Osteoblast (primary cell): ENCODE measurements around the gene FAM3B. TPM values are rescaled to one million over a fixed set of nuclear protein-coding genes. Genes with fewer than 3 reads are reported as not detected.

Experiments used
- DNase-seq: peaks from one replicate; pipeline ENCODE4 v3.0.0; 2011; ENCODE audit warnings: low spot score, mixed read lengths; ENCODE audit not compliant: insufficient read length; ENCODE audit errors: missing footprints
- H2AFZ ChIP-seq: 2 replicates; pipeline ENCODE4 v1.6.0; 2011; ENCODE audit warnings: mild to moderate bottlenecking, low read length
- H3K27ac ChIP-seq: 2 replicates; pipeline ENCODE4 v1.5.1; 2011; ENCODE audit warnings: mild to moderate bottlenecking, low read depth, low read length, moderate library complexity
- H3K27me3 ChIP-seq: 2 replicates; pipeline ENCODE4 v1.6.0; 2012; ENCODE audit warnings: mild to moderate bottlenecking, control low read depth, inconsistent platforms, low read length, moderate library complexity; ENCODE audit not compliant: insufficient read depth
- H3K36me3 ChIP-seq: 2 replicates; pipeline ENCODE4 v1.5.1; 2011; ENCODE audit warnings: mild to moderate bottlenecking, low read length, control low read depth, moderate library complexity; ENCODE audit not compliant: insufficient read depth
- H3K4me1 ChIP-seq: 2 replicates; pipeline ENCODE4 v1.5.1; 2011; ENCODE audit warnings: mild to moderate bottlenecking, low read length, control low read depth, moderate library complexity; ENCODE audit not compliant: insufficient read depth
- H3K4me2 ChIP-seq: 2 replicates; pipeline ENCODE4 v1.6.0; 2011; ENCODE audit warnings: mild to moderate bottlenecking, low read length; ENCODE audit not compliant: insufficient read depth
- H3K4me3 ChIP-seq: fragments of 200-600 bp; sonication (generic); 3 replicates; pipeline ENCODE4 v1.5.1; 2012; ENCODE audit warnings: mild to moderate bottlenecking, low read length, inconsistent platforms; ENCODE audit not compliant: insufficient read depth
- H3K79me2 ChIP-seq: 2 replicates; pipeline ENCODE4 v1.6.0; 2012; ENCODE audit warnings: mild to moderate bottlenecking, low read length, control low read depth, inconsistent platforms; ENCODE audit not compliant: insufficient read depth
- H3K9me3 ChIP-seq: 2 replicates; pipeline ENCODE4 v1.5.1; 2011; ENCODE audit warnings: low read depth, low read length, control low read depth
- H4K20me1 ChIP-seq: 2 replicates; pipeline ENCODE4 v1.6.0; 2012; ENCODE audit warnings: mild to moderate bottlenecking, low read length, control low read depth; ENCODE audit not compliant: insufficient read depth
- total RNA-seq: library from RNA; depleted of rRNA; stranded (reverse); fragments of >200 nt; gene quantifications from 2 replicates; pipeline ENCODE4 v1.2.3, GENCODE V29; 2012
- TF ChIP-seq, protein P1 (sequence below): IDR thresholded peaks from 2 replicates; pipeline ENCODE4 v1.5.1; 2011; ENCODE audit warnings: mild to moderate bottlenecking, low read depth, low read length, moderate library complexity; ENCODE audit errors: extremely low read depth

The FAM3B gene
- total RNA-seq, 1 donor = not detected

DNA sequence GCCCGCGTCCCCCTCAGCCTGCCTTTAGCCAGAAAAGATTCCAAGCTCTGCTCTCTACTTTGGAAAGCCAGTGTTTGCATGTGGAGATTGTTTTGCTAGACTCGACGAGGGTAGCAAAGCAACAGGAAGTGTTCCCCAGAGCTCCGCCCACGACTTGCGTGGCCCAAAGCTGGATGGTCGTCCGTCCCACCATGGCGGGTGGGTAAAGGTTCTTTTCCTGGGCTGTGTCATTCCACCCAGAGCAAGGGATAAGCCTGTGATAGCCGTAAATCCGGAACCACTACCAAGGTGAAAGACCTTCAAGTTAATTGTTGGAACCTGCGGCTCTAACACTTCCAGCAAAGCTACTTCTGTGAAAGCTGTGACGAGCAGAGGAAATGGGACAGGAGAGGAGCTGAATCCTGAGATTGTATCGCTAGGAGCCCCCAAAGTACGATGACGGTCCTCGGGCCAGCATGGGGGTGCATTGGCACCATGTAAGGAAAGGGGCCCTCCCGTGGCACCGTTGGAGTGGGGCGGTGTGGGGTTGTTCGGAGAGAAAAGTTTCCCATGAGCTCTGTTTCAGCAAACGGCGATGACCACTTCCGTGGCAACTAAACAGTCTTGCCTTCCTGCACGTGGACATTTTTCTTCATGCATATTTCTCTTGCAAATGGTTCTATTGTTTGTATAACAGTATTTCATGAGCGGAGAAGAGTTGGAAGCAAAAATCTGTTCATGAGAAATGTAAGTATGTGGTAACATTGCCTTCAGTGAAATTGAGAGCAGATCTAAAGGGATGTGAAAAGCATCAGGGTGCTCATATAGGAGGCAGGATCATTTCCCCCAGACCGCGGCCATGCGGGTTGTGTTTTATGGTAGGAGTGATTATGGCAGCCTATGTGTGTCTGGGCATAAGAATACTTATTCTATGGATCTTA lies 53.6 kb downstream of the FAM3B start:
- TF ChIP-seq, protein P1, sequence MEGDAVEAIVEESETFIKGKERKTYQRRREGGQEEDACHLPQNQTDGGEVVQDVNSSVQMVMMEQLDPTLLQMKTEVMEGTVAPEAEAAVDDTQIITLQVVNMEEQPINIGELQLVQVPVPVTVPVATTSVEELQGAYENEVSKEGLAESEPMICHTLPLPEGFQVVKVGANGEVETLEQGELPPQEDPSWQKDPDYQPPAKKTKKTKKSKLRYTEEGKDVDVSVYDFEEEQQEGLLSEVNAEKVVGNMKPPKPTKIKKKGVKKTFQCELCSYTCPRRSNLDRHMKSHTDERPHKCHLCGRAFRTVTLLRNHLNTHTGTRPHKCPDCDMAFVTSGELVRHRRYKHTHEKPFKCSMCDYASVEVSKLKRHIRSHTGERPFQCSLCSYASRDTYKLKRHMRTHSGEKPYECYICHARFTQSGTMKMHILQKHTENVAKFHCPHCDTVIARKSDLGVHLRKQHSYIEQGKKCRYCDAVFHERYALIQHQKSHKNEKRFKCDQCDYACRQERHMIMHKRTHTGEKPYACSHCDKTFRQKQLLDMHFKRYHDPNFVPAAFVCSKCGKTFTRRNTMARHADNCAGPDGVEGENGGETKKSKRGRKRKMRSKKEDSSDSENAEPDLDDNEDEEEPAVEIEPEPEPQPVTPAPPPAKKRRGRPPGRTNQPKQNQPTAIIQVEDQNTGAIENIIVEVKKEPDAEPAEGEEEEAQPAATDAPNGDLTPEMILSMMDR = no peak
- Histone ChIP-seq H3K9me3 (no peaks in the 10 kb centered on the region), H3K4me1 (peaks cover 3% of the 10 kb centered on the region), H3K27me3 (peaks cover 6% of the 10 kb centered on the region), H3K27ac (no peak overlapping the region), H3K36me3 (no peaks in the 10 kb centered on the region), H2AFZ (no peak overlapping the region), H3K79me2 (no peaks in the 10 kb centered on the region), H3K4me3 (no peak overlapping the region), H4K20me1 (no peaks in the 10 kb centered on the region), H3K4me2 (no peak overlapping the region)
- DNase-seq = no peak

DNA sequence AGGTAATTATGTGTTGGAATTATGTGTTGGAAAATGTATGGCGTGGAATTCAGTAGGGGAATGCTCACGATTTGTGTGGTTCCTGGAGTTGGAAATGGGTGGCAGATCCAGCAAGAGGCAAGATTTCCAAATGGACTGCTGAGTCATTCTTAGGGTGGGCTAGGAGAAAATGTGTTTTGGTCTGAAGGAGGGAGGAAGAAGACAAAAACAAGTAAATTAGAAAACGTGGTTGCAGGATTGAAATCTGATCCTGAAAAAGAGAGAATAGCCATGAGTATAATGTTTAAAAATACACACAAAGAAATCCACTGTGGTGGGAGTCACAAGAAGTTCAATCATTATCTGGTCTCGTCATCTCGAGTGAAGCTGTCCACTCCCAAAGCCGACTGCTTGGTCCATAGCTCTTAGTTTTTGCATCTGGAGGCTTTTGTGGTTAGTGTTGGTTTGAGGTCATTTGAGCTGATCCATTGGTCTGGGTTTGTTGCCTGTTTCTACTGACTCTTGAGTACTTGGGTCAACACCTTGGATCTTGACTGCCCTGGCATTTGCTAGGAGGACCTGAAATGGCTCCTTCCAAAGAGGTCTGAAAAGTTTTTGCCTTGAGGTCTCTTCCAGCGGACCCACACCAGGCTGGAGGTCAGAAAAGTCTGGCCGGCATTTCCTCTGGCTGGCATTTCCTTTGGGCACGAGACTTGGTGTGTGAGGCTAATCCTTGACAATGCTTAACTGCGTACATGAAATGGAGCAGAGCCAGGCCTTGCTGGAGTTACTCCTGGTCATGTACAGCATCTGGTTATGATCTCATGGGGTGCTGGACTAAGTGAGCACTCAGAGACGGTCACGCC lies 54.5 kb downstream of the FAM3B start:
- Histone ChIP-seq H4K20me1 (no peaks in the 10 kb centered on the region), H2AFZ (no peak overlapping the region), H3K9me3 (no peaks in the 10 kb centered on the region), H3K4me2 (no peak overlapping the region), H3K36me3 (no peaks in the 10 kb centered on the region), H3K4me3 (no peak overlapping the region), H3K27me3 (peaks cover 6% of the 10 kb centered on the region), H3K4me1 (peaks cover 3% of the 10 kb centered on the region), H3K27ac (no peak overlapping the region), H3K79me2 (no peaks in the 10 kb centered on the region)
- DNase-seq = no peak
- TF ChIP-seq, protein P1 = no peak

DNA sequence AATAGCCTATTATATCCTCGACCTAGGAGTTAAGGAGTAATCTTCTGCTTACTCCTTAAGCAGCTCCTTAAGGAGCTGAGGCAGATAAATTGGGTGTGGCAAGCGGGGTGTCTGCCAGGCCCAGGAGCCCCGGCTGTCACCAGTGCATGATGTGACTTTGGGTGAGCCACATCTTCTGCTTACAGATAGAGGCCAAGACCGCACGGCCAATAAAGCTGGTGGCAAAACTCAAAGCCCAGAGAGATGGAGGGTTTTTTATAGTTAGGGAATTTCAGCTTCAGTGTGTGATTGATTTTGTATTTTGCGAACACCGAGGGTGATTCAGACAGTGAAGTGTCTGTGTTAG lies 55.1 kb downstream of the FAM3B start:
- H3K4me2 ChIP-seq = no peak overlapping the region
- no peaks in the 10 kb centered on the region for H3K79me2 ChIP-seq
- no peaks in the 10 kb centered on the region for H3K9me3 ChIP-seq
- no peak for DNase-seq
- peaks cover 3% of the 10 kb centered on the region for H3K4me1 ChIP-seq
- no peaks in the 10 kb centered on the region for H3K36me3 ChIP-seq
- no peak overlapping the region for H3K27ac ChIP-seq
- peaks cover 6% of the 10 kb centered on the region for H3K27me3 ChIP-seq
- H4K20me1 ChIP-seq = no peaks in the 10 kb centered on the region
- H3K4me3 ChIP-seq = no peak overlapping the region
- no peak overlapping the region for H2AFZ ChIP-seq
- TF ChIP-seq, protein P1 = no peak

DNA sequence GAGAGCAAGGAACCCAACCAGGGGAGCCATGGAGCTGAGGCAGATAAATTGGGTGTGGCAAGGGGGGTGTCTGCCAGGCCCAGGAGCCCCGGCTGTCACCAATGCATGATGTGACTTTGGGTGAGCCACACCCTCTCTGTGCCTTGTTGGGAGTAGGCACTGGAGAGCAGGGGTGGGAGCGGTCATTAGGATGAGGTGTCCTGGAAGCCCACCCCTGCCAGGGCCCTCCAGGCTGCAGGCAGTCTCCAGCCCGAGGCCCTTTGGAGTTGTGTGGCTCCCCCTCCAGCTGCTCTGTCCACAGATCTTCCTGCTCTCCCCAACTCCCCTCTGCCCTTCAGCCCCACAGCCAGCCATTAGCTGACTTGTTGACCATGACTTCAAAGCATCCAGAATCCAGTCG lies 56.7 kb downstream of the FAM3B start:
- Histone ChIP-seq H3K4me2 (no peak overlapping the region), H3K79me2 (no peaks in the 10 kb centered on the region), H3K27me3 (peaks cover 6% of the 10 kb centered on the region), H3K4me3 (no peak overlapping the region), H4K20me1 (no peaks in the 10 kb centered on the region), H3K36me3 (no peaks in the 10 kb centered on the region), H3K4me1 (no peaks in the 10 kb centered on the region), H3K27ac (no peak overlapping the region), H2AFZ (no peak overlapping the region), H3K9me3 (no peaks in the 10 kb centered on the region)
- TF ChIP-seq, protein P1 = no peak
- no peak for DNase-seq
